ENCODE results near the gene SNX10. TPM values are rescaled to one million over a fixed set of nuclear protein-coding genes. Genes with fewer than 3 reads are reported as not detected.

Gene SNX10
- total RNA-seq, 1 donor from 2014 or later: 73.8 TPM

- H3K36me3 ChIP-seq: no peaks in the 10 kb centered on the region
- H3K27ac ChIP-seq: no peak overlapping the region
- no peak for DNase-seq
- peaks cover 3% of the 10 kb centered on the region for H3K27me3 ChIP-seq
- TF ChIP-seq CTCF (IDR thresholded peaks at IDR 0.05): no peak
- ATAC-seq: no peak
- no peaks in the 10 kb centered on the region for H3K9me3 ChIP-seq
- H3K4me3 ChIP-seq: no peak overlapping the region
- intact Hi-C loops (cut with DNase I): no loop called here
- no peaks in the 10 kb centered on the region for H3K4me1 ChIP-seq
These were observed 24.0 kb upstream of the SNX10 start for GRCh38 chr7:26267601-26268166.

GRCh38 chr7:26275213-26275612 is 16.4 kb upstream of the SNX10 start:
- no peak for TF ChIP-seq CTCF (IDR thresholded peaks at IDR 0.05)
- no peak for DNase-seq
- no peaks in the 10 kb centered on the region for H3K27me3 ChIP-seq

GRCh38 chr7:26278770-26279169 is 12.9 kb upstream of the SNX10 start:
- Histone ChIP-seq H3K27me3 (no peaks in the 10 kb centered on the region), H3K27ac (no peak overlapping the region), H3K4me3 (no peak overlapping the region), H3K9me3 (no peaks in the 10 kb centered on the region), H3K4me1 (peaks cover 4% of the 10 kb centered on the region), H3K36me3 (no peaks in the 10 kb centered on the region)
- peak; percentile 68 for ATAC-seq
- DNase-seq: no peak
- intact Hi-C loops (cut with DNase I): no loop called here
- peak; percentile 34 for TF ChIP-seq CTCF (IDR thresholded peaks at IDR 0.05)

More at GRCh38 chr7:26275213-26275612, 16.4 kb upstream of the SNX10 start:
- H3K4me1 ChIP-seq: peaks cover 4% of the 10 kb centered on the region
- H3K4me3 ChIP-seq: no peak overlapping the region
- no peaks in the 10 kb centered on the region for H3K36me3 ChIP-seq
- no peaks in the 10 kb centered on the region for H3K9me3 ChIP-seq
- H3K27ac ChIP-seq: no peak overlapping the region
- ATAC-seq: no peak
- intact Hi-C loops (cut with DNase I): no loop called here

- H3K36me3 ChIP-seq: no peaks in the 10 kb centered on the region
- peaks cover 4% of the 10 kb centered on the region for H3K4me1 ChIP-seq
- no peak for TF ChIP-seq CTCF (IDR thresholded peaks at IDR 0.05)
- peak; percentile 30 for ATAC-seq
- H3K9me3 ChIP-seq: no peaks in the 10 kb centered on the region
- H3K27ac ChIP-seq: no peak overlapping the region
- peak overlapping the region; percentile 8 for H3K4me3 ChIP-seq
- intact Hi-C loops (cut with DNase I): no loop called here
- no peaks in the 10 kb centered on the region for H3K27me3 ChIP-seq
- DNase-seq: no peak
These were observed 12.3 kb upstream of the SNX10 start for GRCh38 chr7:26279405-26279804.

- H3K4me1 ChIP-seq: peaks cover 4% of the 10 kb centered on the region
- no peak overlapping the region for H3K27ac ChIP-seq
- no peak overlapping the region for H3K4me3 ChIP-seq
- no peak for ATAC-seq
- H3K27me3 ChIP-seq: no peaks in the 10 kb centered on the region
- H3K36me3 ChIP-seq: no peaks in the 10 kb centered on the region
- no peak for TF ChIP-seq CTCF (IDR thresholded peaks at IDR 0.05)
- intact Hi-C loops (cut with DNase I): no loop called here
- H3K9me3 ChIP-seq: no peaks in the 10 kb centered on the region
- DNase-seq: no peak
These were observed 11.6 kb upstream of the SNX10 start for GRCh38 chr7:26280097-26280496.

GRCh38 chr7:26280723-26281122 is 10.9 kb upstream of the SNX10 start:
- no peak for DNase-seq
- H3K27me3 ChIP-seq: no peaks in the 10 kb centered on the region

More at GRCh38 chr7:26280723-26281122, 10.9 kb upstream of the SNX10 start:
- H3K27ac ChIP-seq: no peak overlapping the region
- H3K36me3 ChIP-seq: no peaks in the 10 kb centered on the region
- TF ChIP-seq CTCF (IDR thresholded peaks at IDR 0.05): no peak
- peaks cover 4% of the 10 kb centered on the region for H3K4me1 ChIP-seq
- intact Hi-C loops (cut with DNase I): no loop called here
- ATAC-seq: no peak
- no peaks in the 10 kb centered on the region for H3K9me3 ChIP-seq
- H3K4me3 ChIP-seq: no peak overlapping the region
